Measurements from ENCODE around the gene P4HA2. TPM values are rescaled to one million over a fixed set of nuclear protein-coding genes. Genes with fewer than 3 reads are reported as not detected.

The P4HA2 gene
- total and polyA plus RNA-seq, 9 of the 15 experiments (the other 6 are each of a cell fraction or from before 2014, with no cell fraction given), result 9.6 to 50.0 (median 12.7) TPM

- Histone ChIP-seq H3K27me3 (ENCODE audit: control insufficient read depth in 2 of 2, insufficient read depth in 2 of 2, low read length in 2 of 2) (no peaks in the 10 kb centered on the region), H3K4me2 (ENCODE audit: insufficient read depth, low read length) (no peak overlapping the region), H3K4me3 (no peak overlapping the region), H3K79me2 (ENCODE audit: control insufficient read depth, insufficient read depth, low read length) (no peaks in the 10 kb centered on the region), H3K4me1 (replicated peaks in 1 of 2; ENCODE audit: control insufficient read depth in 2 of 2, insufficient read depth in 2 of 2, low read length in 2 of 2) (peaks cover 0 to 7% of the 10 kb centered on the region in 2 experiments; a peak in 1 of 5 replicates), H2AFZ (ENCODE audit: low read depth, low read length) (no peak overlapping the region), H3K9me1 (ENCODE audit: control insufficient read depth, insufficient read depth, low read length) (no peaks in the 10 kb centered on the region), H3K27ac (ENCODE audit: extremely low read depth, low read depth, low read length) (no peak overlapping the region), H3K9me3 (replicated peaks; ENCODE audit: control insufficient read depth, insufficient read depth, low read depth, low read length) (no peaks in the 10 kb centered on the region), H3K36me3 (ENCODE audit: control insufficient read depth, insufficient read depth, low read length) (peaks cover 32% of the 10 kb centered on the region; the same call in 2 of the 3 replicates), H4K20me1 (replicated peaks; ENCODE audit: control insufficient read depth, insufficient read depth, low read length) (no peaks in the 10 kb centered on the region), H3K9ac (ENCODE audit: insufficient read depth in 1 of 2, low read depth in 2 of 2, low read length in 2 of 2) (no peak overlapping the region)
- ATAC-seq (no peak), DNase-seq (ENCODE audit: extremely low read depth in 1 of 4, low spot score in 3 of 4) (no peak), FAIRE-seq (no peak)
- CTCF ChIA-PET (ENCODE audit: low intra/inter-chr PET ratio), result no interaction called here
- no TSS peak for BruUV-seq (replicated peaks)
- intact Hi-C loops (cut with micrococcal nuclease), result no loop called here
- in situ Hi-C loops (cut with MboI), result no loop called here
- TF ChIP-seq ZNF507 (tag; conservative IDR thresholded peaks at IDR 0.05) (no peak), LEF1 (IDR thresholded peaks at IDR 0.05) (no peak), GABPB1 (CRISPR knock-in tag; IDR thresholded peaks at IDR 0.05) (no peak), ETV1 (tag; conservative IDR thresholded peaks at IDR 0.05; ENCODE audit: low read depth) (no peak)
- POLR2A ChIA-PET, result interaction anchor here (1.0 to 2.4 kb wide), 5 partner anchors 9 to 17 kb away, joined by 5 to 11 read pairs (median 6); partner anchors contain the start of gene P4HA2
- WGBS (ENCODE audit: insufficient coverage, low coverage, missing lambda C conversion rate), result 88% methylated on average over 1 of the region's 1 CpG
These were observed 16.7 kb downstream of the P4HA2 start for GRCh38 chr5:132210944-132211343.

- ATAC-seq, result no peak
- TF ChIP-seq DMBX1 (CRISPR knock-in tag; IDR thresholded peaks at IDR 0.05; ENCODE audit: borderline replicate concordance), result no peak
- TF ChIP-seq RBBP5 (IDR thresholded peaks at IDR 0.05; ENCODE audit: borderline replicate concordance, insufficient read depth, low read length, poor library complexity, severe bottlenecking), result no peak
- CTCF ChIA-PET (ENCODE audit: low intra/inter-chr PET ratio), result no interaction called here
- in situ Hi-C loops (cut with MboI) (no loop called here), intact Hi-C loops (cut with micrococcal nuclease) (no loop called here)
- Histone ChIP-seq H3K4me2 (ENCODE audit: insufficient read depth, low read length) (no peak overlapping the region), H3K9ac (ENCODE audit: insufficient read depth in 1 of 2, low read depth in 2 of 2, low read length in 2 of 2) (no peak overlapping the region), H3K27ac (ENCODE audit: extremely low read depth, low read depth, low read length) (no peak overlapping the region), H3K36me3 (ENCODE audit: control insufficient read depth, insufficient read depth, low read length) (peaks cover 32% of the 10 kb centered on the region; the same call in 2 of the 3 replicates), H2AFZ (ENCODE audit: low read depth, low read length) (no peak overlapping the region), H3K4me3 (no peak overlapping the region), H3K27me3 (ENCODE audit: control insufficient read depth in 2 of 2, insufficient read depth in 2 of 2, low read length in 2 of 2) (no peaks in the 10 kb centered on the region), H3K4me1 (replicated peaks in 1 of 2; ENCODE audit: control insufficient read depth in 2 of 2, insufficient read depth in 2 of 2, low read length in 2 of 2) (0 out of 5 replicates have a peak, but pooled peaks cover 0 to under 1% of the 10 kb centered on the region in 2 experiments), H4K20me1 (replicated peaks; ENCODE audit: control insufficient read depth, insufficient read depth, low read length) (no peaks in the 10 kb centered on the region), H3K79me2 (ENCODE audit: control insufficient read depth, insufficient read depth, low read length) (no peaks in the 10 kb centered on the region), H3K9me1 (ENCODE audit: control insufficient read depth, insufficient read depth, low read length) (no peaks in the 10 kb centered on the region), H3K9me3 (replicated peaks; ENCODE audit: control insufficient read depth, insufficient read depth, low read depth, low read length) (no peaks in the 10 kb centered on the region)
- BruUV-seq (replicated peaks), result no TSS peak
- POLR2A ChIA-PET, result interaction anchor here (1.0 to 2.9 kb wide), 7 partner anchors 8 to 20 kb away, joined by 3 to 14 read pairs (median 6); no protein-coding TSS in a partner anchor
- no peak for DNase-seq (ENCODE audit: extremely low read depth in 1 of 4, low spot score in 3 of 4)
- no peak for FAIRE-seq
- WGBS (ENCODE audit: insufficient coverage, low coverage, missing lambda C conversion rate), result 83% methylated on average over 9 of the region's 11 CpGs
These were observed 17.6 kb downstream of the P4HA2 start for GRCh38 chr5:132209901-132210545.

All from K562 (cell line).